Fibroblast of gingiva (primary cell): Measurements from ENCODE around the gene OTOP1.
A peak's percentile ranks its signal among the peaks of the same experiment; 100 is the strongest.
"Not testable (repeated sequence)": the region's sequence is repeated elsewhere in the genome, so short reads cannot be mapped to it uniquely, and the experiment has no call there.

Source experiments
- DNase-seq: peaks from one replicate; pipeline ENCODE4 v3.0.0-alpha.2; 2011; ENCODE audit warnings: low read depth

Gene OTOP1, protein sequence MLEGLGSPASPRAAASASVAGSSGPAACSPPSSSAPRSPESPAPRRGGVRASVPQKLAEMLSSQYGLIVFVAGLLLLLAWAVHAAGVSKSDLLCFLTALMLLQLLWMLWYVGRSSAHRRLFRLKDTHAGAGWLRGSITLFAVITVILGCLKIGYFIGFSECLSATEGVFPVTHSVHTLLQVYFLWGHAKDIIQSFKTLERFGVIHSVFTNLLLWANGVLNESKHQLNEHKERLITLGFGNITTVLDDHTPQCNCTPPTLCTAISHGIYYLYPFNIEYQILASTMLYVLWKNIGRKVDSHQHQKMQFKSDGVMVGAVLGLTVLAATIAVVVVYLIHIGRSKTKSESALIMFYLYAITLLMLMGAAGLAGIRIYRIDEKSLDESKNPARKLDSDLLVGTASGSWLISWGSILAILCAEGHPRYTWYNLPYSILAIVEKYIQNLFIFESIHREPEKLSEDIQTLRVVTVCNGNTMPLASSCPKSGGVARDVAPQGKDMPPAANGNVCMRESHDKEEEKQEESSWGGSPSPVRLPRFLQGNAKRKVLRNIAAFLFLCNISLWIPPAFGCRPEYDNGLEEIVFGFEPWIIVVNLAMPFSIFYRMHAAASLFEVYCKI

DNA sequence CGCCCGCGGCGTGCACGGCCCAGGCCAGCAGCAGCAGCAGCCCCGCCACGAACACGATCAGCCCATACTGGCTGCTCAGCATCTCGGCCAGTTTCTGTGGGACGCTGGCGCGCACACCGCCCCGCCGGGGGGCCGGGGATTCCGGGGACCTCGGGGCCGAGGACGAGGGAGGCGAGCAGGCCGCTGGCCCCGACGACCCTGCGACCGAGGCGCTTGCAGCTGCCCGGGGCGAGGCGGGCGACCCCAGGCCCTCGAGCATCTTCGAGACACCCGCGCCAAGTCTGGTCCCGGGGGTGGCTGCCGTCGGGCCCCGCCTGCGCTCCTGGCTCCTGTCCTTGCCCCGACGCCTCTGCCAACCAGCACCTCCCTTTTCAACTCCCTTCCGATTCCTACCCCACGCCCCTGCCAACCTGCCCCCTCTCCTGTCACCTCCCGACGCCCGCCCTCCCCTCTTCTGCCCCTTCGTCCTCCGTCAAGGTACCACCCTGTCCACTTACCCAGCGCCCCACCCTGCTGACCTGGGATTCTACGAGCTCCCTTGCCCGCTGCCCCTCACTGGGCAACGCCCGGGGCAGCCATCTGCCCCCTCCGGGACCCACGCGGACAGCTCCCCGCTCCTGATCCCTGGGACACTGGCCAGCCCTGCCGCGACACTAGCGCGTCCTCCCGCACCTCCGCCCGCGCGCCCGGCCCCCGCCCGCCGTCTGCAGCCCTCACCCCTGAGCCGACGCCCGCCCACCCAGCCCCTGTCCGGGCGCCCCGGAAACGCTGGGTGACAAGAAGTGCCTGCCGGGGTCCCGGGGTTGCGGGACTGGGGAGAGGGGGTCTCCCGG lies at the start of gene OTOP1:
Gene OTOP1 (minus strand): TSS at position 324 of the 833 bp plus-strand sequence. CDS start 65 bp downstream, at position 259.
- no peak for DNase-seq

DNA sequence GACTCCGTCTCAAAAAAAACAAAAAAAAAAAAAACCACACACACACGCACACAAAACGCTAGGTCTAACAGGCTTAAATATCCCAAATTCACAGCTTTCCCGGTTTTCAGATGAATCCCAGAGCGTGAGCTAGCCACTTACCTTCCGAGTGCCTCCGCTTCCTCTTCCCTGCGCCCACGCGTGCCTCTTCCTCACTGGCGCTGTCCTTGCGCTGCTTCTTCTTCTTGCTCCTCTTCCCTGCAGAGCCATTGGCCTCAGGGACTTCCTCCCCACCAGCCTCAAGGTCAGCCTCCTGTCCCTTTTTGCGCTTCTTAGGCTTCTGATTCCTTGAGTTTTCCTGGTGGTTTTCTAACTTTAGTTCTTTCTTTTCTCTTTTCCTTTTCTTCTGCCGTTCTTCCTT lies 47.5 kb upstream of the OTOP1 start:
- DNase-seq, result no peak

DNA sequence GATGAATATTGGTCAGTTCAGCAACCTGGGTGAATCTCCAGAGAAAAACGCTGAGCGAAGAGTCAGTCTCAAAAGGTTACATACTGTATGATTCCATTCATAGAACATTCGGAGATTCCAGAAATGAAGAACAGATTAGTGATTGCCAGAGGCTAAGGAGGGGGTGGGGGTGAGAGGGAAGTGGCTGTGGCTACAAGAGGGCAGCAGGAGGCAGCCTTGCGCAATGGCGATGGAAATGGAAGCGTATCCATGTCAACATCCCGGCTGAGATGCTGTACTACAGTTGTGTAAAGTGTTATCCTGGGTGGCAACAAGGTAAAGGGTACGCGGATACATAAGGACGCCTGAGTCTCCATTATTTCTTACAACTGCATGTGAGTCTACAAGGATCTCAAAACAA lies 45.2 kb upstream of the OTOP1 start:
- peak; percentile 57 for DNase-seq

DNA sequence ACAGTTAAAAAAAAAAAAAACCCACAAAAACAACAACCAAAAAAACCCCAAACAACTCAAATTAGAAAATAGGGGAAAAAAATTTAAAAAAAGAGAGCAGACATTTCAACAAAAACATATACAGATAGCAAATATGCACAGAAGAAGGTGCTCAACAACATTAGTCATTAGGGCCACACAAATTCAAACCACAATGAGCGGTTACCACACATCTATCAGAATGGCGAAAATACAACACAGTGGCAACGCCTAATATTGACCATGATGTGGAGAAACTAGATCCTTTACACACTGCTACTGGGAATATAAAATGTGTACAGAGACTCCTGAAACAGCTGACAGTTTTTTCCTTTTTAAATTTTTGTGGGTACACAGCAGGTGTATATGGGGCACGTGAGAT lies 43.8 kb upstream of the OTOP1 start:
- no peak for DNase-seq

DNA sequence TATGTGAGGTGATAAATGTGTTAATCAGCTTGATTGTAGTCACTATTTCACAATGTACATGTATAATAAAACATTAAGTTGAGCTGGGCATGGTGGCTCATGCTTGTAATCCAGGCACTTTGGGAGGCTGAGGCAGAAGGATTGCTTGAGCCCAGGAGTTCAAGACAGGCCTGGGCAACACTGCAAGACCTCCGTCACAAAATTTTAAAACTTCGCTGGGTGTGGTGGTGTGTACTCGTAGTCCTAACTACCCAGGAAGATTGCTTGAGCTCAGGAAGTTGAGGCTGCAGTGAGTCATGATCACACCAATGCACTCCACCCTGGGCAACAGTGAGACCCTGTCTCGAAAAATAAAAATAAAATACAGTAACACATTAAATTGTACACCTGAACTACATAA lies 43.1 kb upstream of the OTOP1 start:
- no peak for DNase-seq

DNA sequence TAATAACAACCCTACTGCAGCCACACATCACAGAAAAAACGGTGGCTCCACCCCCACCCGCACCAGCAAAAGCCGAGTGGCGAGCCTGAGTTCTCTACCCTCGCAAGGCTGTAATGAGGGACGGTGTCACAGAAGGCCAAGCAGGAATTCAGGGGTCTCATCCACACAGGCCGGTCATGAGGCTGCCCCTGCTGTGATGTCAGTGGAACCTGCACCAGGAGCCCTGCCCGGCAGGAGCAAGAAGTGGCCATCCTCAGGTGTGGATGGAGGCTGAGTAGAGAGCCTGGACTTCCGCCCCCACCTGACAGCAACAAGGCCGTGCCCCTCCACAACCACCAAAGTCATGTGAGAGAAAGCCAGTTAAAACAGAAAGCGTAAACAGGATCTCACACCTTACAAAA lies 42.6 kb upstream of the OTOP1 start:
- DNase-seq, result no peak

DNA sequence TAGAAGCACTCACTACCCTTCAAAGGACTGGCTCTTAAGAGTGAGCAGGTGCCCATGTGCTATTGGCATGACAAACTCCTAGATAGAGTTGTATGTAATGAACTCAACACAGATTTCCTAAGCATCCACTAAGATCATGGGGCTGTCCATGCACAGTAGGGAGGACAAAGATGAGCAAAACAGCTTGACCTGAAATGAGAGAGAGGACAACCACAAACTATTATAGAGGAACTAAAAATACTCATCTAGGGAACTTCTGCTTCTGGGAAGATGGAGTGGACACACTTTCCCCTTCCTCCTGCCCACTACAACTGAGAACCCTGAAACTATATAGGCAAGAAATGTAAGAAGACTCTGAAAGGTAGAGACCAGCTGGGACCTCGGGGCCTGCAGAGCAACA lies 42.0 kb upstream of the OTOP1 start:
- no peak for DNase-seq

DNA sequence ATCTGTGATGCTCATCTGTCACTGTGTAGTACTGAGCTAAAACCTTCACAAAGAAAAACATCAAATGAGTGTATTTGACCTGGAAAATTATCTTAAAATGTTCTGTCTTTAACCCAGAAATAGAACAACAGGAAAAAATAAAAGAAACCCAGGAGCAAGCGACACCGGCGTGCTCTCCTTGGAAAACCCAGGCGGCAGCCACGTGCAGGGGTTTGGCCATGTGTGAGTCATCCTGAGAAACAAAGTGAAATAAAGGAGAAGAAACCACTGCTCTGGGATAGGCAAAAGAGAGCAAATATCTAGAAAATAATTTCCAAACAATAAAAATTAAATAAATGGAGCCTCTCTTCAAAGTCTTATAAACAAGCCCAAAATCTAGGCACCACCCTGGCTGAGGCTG lies 41.3 kb upstream of the OTOP1 start:
- DNase-seq, result no peak

DNA sequence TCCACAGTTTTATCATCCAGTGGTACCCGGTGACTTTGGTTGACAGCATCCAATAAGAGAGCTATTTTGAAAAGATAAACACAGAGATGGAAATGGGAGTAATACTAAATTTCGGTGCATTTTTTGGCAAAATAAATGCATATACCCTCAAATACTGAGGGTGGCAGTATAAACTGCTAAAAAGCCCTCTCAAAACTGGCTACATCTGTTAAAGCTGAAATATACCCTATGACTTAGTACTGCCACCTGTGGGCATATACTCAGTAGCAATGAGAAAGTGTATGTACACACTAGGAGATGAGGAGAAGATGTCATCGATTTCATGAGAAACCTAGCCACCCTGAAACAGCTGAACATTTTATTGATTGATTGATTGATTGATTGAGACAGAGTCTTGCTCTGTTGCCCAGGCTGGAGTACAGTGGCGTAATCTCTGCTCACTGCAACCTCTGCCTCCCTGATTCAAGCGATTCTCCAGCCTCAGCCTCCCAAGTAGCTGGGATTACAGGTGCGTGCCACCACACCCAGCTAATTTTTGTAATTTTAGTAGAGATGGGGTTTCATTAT lies 33.5 kb upstream of the OTOP1 start:
- peak; percentile 64 for DNase-seq

DNA sequence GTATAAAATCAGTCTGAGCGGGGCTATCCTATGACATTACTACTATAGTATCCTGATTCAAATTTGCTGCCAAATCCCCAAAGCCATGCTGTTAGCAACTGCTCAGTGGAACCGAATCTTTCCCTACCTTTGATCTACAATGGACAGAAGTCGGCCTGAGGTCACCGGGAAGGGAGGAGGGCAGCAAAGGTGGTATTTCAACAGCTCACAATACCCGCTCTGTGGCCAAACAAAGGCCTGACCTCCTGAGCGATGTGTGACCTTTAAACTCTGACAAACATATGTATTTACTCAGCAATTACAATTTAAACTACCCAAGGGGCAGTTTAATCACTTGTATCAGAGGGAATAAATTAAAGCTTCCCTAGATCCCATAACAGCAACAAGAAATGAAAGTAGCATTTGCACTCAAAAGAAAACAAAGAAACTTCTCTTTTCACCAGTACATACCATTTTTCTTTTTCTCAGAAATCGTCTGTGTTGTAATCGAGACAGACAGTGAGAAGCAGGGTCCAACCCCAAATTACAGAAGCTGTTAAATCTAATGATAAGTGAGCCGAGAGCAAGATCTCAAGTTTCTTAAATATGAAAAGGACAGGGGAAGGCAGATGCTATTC lies 32.9 kb upstream of the OTOP1 start:
- no peak for DNase-seq

DNA sequence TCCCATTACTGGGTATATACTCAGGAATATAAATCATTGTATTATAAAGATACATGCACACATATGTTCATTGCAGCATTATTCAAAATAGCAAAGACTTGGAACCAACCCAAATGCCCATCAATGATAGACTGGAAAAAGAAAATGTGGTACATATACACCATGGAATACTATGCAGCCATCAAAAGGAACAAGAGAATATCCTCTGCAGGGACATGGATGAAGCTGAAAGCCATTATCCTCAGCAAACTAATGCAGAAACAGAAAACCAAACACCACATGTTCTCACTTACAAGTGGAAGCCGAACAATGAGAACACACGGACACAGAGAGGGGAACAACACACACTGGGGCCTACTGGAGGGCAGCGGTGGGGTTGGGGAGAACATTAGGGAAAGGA lies 31.0 kb upstream of the OTOP1 start:
- DNase-seq, result not testable (repeated sequence)

DNA sequence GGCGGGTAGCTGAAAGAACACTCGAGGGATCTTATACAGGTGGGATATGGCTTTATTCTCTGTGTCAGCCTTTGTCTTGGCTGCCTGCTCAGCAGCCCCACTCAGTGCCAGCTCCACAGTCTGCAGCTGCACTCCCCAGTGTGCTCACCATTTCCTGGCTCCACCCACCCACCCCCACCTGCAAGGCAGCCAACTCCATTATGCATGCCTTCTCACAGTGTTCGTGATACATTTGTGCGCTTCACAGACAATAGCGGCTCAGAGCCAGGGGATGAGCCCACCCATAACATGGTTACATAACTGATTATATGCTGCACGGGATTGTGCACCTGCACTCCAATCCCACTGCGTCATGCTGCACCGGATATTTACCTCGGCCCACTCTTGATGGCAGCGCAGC lies 30.1 kb upstream of the OTOP1 start:
- DNase-seq, result no peak

DNA sequence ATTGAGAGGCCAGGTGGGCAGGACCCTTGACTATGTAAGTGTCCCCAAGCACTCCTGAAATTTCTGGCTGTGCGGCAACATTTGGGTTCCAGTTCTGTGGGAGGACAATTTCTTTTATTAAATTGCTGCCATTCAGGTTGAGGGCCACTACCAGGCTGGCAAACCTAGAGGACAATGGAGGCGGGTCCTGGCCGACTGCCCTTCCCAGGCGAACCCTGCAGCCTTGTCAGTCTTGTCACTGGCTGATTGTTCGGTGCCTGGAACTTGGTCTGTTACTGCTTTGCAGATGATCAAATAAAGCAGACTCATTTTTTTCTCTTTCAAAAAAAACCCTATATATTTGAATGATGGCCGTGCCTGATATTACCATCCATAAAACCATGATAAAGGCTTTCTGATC lies 27.9 kb upstream of the OTOP1 start:
- DNase-seq, result no peak

DNA sequence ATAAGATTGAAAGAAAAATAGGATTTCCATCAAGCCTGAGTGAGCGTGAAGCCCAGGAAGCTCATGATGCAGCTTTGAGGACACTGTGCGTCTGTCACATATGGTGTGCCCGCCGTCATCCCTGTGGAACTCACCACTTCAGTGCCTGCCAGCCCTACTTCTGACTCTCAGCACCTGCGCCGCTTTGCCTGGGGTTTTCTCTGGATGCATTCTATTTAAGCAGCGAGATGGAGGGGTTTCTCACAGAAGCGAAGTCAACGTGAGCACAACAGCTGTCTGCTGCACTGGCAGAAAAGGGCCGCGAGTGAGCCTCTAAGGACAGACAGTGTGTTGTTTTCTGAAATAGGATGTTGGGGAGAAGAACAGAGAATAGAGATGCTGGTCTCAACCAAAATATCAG lies 27.5 kb upstream of the OTOP1 start:
- DNase-seq, result no peak

DNA sequence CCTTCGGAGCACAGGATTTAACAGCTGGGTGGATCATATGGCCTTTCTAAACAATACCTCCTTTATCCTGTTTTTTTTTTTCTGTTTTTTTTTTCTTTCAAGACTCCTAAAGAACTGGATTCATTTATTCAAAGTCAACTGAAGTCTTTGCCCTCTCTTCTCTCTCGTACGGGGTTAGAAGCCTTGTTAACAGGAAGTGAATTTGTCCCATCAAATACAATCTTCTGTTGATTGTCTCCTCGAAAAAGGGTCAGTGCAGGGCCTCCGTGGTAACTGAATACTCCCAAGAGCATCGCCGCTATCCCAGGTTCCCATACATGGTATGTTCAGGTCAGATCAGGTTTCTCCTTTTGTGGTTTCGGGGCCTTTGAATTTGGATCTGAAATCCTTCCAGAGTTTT lies 23.1 kb upstream of the OTOP1 start:
- no peak for DNase-seq

DNA sequence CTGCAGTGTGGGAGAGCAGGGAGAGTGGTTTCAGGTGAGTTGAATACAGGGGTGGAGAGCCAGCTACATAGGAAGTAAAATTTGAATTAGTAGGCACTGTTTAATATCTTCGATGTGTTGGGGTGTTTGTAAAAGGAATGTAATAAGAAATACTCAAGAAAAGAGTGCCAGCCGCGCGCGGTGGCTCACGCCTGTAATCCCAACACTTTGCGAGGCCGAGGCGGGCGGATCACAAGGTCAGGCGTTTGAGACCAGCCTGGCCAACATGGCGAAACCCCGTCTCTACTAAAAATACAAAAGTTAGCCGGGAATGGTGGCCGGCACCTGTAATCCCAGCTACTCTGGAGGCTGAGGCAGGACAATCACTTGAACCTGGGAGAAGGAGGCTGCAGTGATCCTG lies 22.6 kb upstream of the OTOP1 start:
- DNase-seq, result not testable (repeated sequence)

DNA sequence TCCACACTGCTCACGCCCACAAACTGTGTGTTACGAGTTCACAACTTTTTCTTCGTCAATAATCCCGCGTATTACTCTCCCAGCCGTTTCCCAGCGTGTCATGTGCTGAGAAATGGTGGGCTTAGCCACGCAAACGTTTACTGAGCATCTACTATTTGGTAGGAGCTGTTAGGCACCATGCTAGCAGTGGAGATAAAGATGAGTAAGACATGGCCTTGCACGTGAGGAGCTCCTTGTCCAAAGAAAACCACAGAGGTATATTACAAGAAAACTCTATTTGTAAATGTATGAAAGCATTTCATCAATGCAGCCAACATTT lies 22.1 kb upstream of the OTOP1 start:
- DNase-seq, result no peak

DNA sequence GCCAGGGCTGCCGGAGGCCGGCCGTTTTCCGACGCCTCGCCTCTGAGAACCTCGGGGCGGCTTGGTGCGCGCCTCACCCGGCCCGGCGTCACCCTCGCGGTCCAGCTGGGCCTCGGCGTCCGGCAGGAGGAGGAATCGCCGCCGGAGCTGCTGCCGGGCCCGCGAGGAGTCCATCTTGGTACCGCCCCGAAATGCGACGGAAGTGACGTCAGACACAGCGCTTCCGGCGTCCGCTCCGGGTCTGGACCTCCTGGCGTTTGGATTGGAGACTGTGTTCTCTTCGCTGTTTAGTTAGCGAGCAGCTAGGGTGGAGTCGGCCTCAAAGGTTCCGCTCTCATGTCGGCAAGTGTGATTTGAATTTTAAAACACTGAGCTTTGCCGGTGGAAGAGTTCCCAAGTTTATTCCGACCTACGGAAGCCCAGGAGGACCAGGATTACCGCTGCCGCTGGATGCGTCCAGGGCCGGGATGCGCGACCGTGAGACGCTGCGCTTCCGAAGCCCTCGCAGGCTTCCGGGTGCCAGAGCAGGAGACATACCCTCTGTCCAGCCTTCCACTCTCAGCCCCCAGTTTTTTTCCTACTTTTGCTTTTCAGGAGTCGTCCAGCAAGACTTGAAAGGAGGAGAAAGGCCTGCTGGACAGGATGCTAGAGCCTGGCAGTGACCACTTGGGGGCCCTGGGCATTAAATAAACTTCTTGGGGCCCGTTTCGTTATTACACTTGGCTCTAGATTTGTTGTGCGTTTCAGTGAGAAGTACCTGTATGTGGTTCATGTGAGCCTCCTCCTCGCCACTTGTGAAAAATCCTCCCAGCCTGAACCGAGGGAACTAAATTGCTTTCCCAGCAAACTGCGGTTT lies 21.5 kb upstream of the OTOP1 start, which contains the start of gene TMEM128:
Gene TMEM128 (minus strand): TSS at position 195 of the 856 bp plus-strand sequence. CDS start 21 bp downstream, at position 174.
- peak; percentile 90 for DNase-seq

DNA sequence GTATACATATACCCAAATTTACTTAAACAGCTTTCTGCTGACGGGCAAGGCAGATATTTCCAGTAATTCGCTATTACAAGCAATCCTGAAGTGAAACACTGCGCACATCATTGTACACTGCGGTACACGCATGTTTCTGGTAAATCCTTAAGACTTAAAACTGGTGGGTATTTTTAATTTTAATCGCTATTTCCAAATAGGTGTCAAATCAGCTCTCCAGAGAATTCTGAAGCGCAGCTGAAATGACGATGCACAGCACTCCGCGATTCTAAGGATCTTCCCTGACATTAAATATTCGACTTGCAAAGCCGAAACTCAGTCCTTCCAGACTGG lies 20.9 kb upstream of the OTOP1 start:
- no peak for DNase-seq

DNA sequence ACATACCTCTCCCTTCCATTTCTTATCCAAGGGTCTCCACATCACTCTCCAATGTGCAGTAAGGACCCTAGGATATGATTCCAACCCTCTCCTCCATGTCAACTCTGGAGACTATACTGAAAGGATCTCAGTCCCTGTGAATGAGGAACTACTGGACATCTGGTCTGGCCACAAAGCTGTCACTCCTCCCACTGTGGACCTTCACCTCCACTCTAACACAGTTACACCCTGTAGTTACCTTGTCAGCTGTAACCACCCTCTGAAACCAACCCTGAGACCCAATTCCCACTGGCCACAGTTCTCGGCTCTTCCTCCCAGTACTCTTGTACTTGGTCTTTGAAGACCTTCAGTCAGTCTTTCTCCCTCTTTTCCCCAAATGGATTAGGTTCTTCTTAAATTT lies 18.4 kb upstream of the OTOP1 start:
- no peak for DNase-seq

DNA sequence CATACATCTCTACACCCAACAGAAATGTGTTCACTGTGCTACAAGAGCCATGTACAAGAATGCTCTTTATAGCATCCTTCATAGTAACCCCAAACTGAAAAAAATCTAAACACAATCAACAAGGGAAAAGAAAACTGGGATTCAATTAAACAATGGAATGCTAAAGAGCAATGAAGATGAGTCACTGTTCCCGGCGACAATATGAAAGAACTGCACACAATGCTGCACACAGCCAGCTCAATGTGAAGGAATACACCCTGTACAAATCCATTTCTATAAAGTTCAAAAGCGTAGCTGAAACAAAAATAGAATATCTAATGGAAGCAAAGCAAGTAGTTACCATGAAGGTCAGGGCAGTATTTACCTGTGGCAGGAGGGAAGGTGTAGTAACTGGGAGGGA lies 12.8 kb upstream of the OTOP1 start:
- DNase-seq, result not testable (repeated sequence)
